Neural cell (in vitro differentiated cells): ENCODE measurements around the gene LRRC3. TPM values are rescaled to one million over a fixed set of nuclear protein-coding genes. Genes with fewer than 3 reads are reported as not detected.

Experiments used
- H2AFZ ChIP-seq: fragments of 200-600, 300-800 bp; sonication (generic), shearing (Covaris generic); 2 replicates; pipeline ENCODE4 v1.6.0; 2014; ENCODE audit warnings: low read depth, mild to moderate bottlenecking, antibody characterized with exemption, low read length, moderate library complexity
- H3F3A ChIP-seq: fragments of 200-600 bp; shearing (Covaris generic); 2 replicates; pipeline ENCODE4 v1.6.1; 2016; ENCODE audit warnings: mild to moderate bottlenecking, moderate library complexity, mixed read lengths, antibody characterized with exemption, low read length; ENCODE audit not compliant: insufficient read depth, poor library complexity, severe bottlenecking
- H3K27ac ChIP-seq: fragments of 200-600, 300-800 bp; sonication (generic), shearing (Covaris generic); 2 replicates; pipeline ENCODE4 v1.5.1; 2014; ENCODE audit warnings: mild to moderate bottlenecking, low read length, moderate library complexity
- H3K27me3 ChIP-seq: fragments of 300-800, 200-600 bp; sonication (generic), shearing (Covaris generic); 2 replicates; pipeline ENCODE4 v1.6.0; 2014; ENCODE audit warnings: mild to moderate bottlenecking, low read depth, low read length, moderate library complexity; ENCODE audit not compliant: insufficient read depth
- H3K36me3 ChIP-seq: fragments of 300-800, 200-600 bp; sonication (generic), shearing (Covaris generic); 2 replicates; pipeline ENCODE4 v1.5.1; 2014; ENCODE audit warnings: mild to moderate bottlenecking, antibody characterized with exemption, low read length, moderate library complexity; ENCODE audit not compliant: insufficient read depth
- H3K4me2 ChIP-seq: fragments of 300-800, 200-600 bp; sonication (generic), shearing (Covaris generic); 2 replicates; pipeline ENCODE4 v1.6.0; 2014; ENCODE audit warnings: mild to moderate bottlenecking, low read length
- H3K4me3 ChIP-seq: fragments of 300-800, 200-600 bp; sonication (generic), shearing (Covaris generic); 2 replicates; pipeline ENCODE4 v1.5.1; 2014; ENCODE audit warnings: mild to moderate bottlenecking, low read length, moderate library complexity
- H3K79me2 ChIP-seq: fragments of 200-600 bp; shearing (Covaris generic); replicated peaks from 2 replicates; pipeline ENCODE4 v1.6.0; 2014; ENCODE audit warnings: mild to moderate bottlenecking, low read length, moderate library complexity; ENCODE audit not compliant: insufficient read depth
- H3K9ac ChIP-seq: fragments of 300-800, 200-600 bp; sonication (generic), shearing (Covaris generic); 2 replicates; pipeline ENCODE4 v1.6.1; 2016; ENCODE audit warnings: mild to moderate bottlenecking, low read length, mixed read lengths
- H3K9me2 ChIP-seq: fragments of 200-600 bp; shearing (Covaris generic); 2 replicates; pipeline ENCODE4 v1.6.1; 2016; ENCODE audit warnings: mild to moderate bottlenecking, low read length, mixed read lengths; ENCODE audit not compliant: insufficient read depth
- H3K9me3 ChIP-seq: fragments of 200-600, 300-800 bp; sonication (generic), shearing (Covaris generic); 2 replicates; pipeline ENCODE4 v1.6.1; 2016; ENCODE audit warnings: mild to moderate bottlenecking, mixed run types, low read length, moderate library complexity, mixed read lengths
- H4K20me1 ChIP-seq: fragments of 200-600 bp; shearing (Covaris generic); 2 replicates; pipeline ENCODE4 v1.6.1; 2016; ENCODE audit warnings: mild to moderate bottlenecking, mixed run types; ENCODE audit not compliant: insufficient read depth
- EP300 ChIP-seq: fragments of 450-650 bp; conservative IDR thresholded peaks from 2 replicates; pipeline ENCODE4 v1.6.1; 2014; ENCODE audit warnings: antibody characterized with exemption, mild to moderate bottlenecking, moderate library complexity; ENCODE audit not compliant: poor library complexity, severe bottlenecking
- EZH2 ChIP-seq: fragments of 200-600, 300-800 bp; shearing (Covaris generic), sonication (generic); IDR thresholded peaks from 2 replicates; pipeline ENCODE4 v1.6.1; 2014; ENCODE audit warnings: antibody characterized with exemption, low read length, borderline replicate concordance, mild to moderate bottlenecking; ENCODE audit not compliant: insufficient read depth, poor library complexity, severe bottlenecking
- MXI1 ChIP-seq: fragments of 450-650 bp; conservative IDR thresholded peaks from 2 replicates; pipeline ENCODE4 v1.6.1; 2014; ENCODE audit warnings: antibody characterized with exemption, mild to moderate bottlenecking; ENCODE audit not compliant: poor library complexity, severe bottlenecking
- POLR2AphosphoS5 ChIP-seq: IDR thresholded peaks from 2 replicates; pipeline ENCODE4 v1.6.1; 2012
- RAD21 ChIP-seq: fragments of 450-650 bp; conservative IDR thresholded peaks from 2 replicates; pipeline ENCODE4 v1.6.1; 2014; ENCODE audit warnings: antibody characterized with exemption, mild to moderate bottlenecking, moderate library complexity
- SMC3 ChIP-seq: fragments of 450-650 bp; conservative IDR thresholded peaks from 2 replicates; pipeline ENCODE4 v1.6.1; 2014; ENCODE audit warnings: antibody characterized with exemption, mild to moderate bottlenecking, moderate library complexity; ENCODE audit not compliant: poor library complexity
- TAF1 ChIP-seq: IDR thresholded peaks from 2 replicates; pipeline ENCODE4 v1.6.1; 2012; ENCODE audit warnings: low read depth
- polyA plus RNA-seq: library from polyadenylated mRNA; depleted of rRNA; stranded (reverse); fragments of >200 nt; gene quantifications from 2 replicates; pipeline ENCODE4 v1.2.3, GENCODE V29; 2014
- TF ChIP-seq, protein P1 (sequence below): IDR thresholded peaks from 2 replicates; pipeline ENCODE4 v1.6.1; 2012; ENCODE audit warnings: borderline replicate concordance
- TF ChIP-seq, protein P2 (sequence below): fragments of 450-650 bp; IDR thresholded peaks from 2 replicates; pipeline ENCODE4 v1.5.1; 2014; ENCODE audit warnings: antibody characterized with exemption, mild to moderate bottlenecking, moderate library complexity; ENCODE audit not compliant: poor library complexity, severe bottlenecking

LRRC3 gene
- polyA plus RNA-seq, 1 donor from 2014 or later = 3.8 TPM

DNA sequence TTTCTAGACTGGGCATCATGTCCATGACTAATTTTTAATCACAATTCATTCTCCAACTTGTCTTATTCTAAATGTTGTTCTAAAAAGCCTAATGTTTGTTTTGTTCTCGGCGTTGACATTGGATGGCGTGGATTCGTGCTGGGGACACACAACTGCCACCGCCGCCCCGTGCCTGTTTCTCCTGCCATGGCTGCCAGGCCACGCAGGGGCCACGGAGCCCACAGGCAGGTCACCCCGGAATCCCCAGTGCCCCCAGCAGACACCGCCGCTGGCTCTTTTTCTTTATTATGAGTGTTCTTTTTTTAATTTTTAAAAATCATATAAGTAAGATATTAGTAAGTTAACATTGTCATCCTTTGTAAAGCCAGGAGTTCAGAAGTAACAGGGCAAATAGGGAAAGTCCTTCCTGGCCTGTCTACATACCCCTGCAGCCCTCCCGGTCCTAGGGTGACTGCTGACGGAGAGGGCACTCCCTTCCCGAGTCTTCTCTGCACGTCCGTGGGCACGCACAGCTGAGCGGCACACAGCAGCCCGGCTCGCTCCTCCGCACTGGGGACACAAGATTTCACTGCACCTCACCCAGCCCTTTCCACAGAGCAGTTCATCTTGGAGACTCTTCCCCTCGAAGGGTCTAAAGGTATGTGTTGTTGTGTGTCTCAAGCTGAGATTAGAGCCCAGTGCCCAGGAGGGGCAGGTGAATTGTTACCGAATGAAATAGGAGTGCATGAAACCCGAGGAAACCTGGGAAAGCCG, 52.5 kb downstream of the LRRC3 start:
- Histone ChIP-seq H3K27ac (no peak overlapping the region), H3K79me2 (no peaks in the 10 kb centered on the region)

DNA sequence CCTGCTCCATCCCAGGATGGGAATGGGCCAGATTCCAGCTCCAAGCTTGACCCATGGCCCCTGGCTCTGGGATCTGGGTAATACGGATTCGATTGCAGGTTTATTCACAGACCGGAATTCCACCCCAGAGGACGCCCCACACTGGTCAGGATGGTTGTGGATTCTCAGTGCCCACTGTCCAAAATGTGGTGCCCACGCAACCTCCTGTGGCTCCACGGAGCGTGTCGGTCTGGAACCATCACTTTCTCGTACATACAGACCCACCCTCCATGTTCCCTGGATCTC, 53.1 kb downstream of the LRRC3 start:
- Histone ChIP-seq H4K20me1 (no peaks in the 10 kb centered on the region), H3K9me3 (no peaks in the 10 kb centered on the region), H3K4me2 (no peak overlapping the region), H3K27ac (no peak overlapping the region), H3K9ac (no peak overlapping the region), H2AFZ (no peak overlapping the region), H3K9me2 (no peaks in the 10 kb centered on the region), H3K79me2 (no peaks in the 10 kb centered on the region), H3F3A (no peaks in the 10 kb centered on the region), H3K36me3 (no peaks in the 10 kb centered on the region), H3K27me3 (no peaks in the 10 kb centered on the region), H3K4me3 (no peak overlapping the region)
- TF ChIP-seq TAF1 (no peak), EZH2 (no peak), MXI1 (no peak), RAD21 (no peak), SMC3 (no peak), POLR2AphosphoS5 (no peak), EP300 (no peak)
- TF ChIP-seq, protein P1, sequence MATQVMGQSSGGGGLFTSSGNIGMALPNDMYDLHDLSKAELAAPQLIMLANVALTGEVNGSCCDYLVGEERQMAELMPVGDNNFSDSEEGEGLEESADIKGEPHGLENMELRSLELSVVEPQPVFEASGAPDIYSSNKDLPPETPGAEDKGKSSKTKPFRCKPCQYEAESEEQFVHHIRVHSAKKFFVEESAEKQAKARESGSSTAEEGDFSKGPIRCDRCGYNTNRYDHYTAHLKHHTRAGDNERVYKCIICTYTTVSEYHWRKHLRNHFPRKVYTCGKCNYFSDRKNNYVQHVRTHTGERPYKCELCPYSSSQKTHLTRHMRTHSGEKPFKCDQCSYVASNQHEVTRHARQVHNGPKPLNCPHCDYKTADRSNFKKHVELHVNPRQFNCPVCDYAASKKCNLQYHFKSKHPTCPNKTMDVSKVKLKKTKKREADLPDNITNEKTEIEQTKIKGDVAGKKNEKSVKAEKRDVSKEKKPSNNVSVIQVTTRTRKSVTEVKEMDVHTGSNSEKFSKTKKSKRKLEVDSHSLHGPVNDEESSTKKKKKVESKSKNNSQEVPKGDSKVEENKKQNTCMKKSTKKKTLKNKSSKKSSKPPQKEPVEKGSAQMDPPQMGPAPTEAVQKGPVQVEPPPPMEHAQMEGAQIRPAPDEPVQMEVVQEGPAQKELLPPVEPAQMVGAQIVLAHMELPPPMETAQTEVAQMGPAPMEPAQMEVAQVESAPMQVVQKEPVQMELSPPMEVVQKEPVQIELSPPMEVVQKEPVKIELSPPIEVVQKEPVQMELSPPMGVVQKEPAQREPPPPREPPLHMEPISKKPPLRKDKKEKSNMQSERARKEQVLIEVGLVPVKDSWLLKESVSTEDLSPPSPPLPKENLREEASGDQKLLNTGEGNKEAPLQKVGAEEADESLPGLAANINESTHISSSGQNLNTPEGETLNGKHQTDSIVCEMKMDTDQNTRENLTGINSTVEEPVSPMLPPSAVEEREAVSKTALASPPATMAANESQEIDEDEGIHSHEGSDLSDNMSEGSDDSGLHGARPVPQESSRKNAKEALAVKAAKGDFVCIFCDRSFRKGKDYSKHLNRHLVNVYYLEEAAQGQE = no peak
- TF ChIP-seq, protein P2, sequence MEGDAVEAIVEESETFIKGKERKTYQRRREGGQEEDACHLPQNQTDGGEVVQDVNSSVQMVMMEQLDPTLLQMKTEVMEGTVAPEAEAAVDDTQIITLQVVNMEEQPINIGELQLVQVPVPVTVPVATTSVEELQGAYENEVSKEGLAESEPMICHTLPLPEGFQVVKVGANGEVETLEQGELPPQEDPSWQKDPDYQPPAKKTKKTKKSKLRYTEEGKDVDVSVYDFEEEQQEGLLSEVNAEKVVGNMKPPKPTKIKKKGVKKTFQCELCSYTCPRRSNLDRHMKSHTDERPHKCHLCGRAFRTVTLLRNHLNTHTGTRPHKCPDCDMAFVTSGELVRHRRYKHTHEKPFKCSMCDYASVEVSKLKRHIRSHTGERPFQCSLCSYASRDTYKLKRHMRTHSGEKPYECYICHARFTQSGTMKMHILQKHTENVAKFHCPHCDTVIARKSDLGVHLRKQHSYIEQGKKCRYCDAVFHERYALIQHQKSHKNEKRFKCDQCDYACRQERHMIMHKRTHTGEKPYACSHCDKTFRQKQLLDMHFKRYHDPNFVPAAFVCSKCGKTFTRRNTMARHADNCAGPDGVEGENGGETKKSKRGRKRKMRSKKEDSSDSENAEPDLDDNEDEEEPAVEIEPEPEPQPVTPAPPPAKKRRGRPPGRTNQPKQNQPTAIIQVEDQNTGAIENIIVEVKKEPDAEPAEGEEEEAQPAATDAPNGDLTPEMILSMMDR = no peak

More for the DNA sequence above, 52.5 kb downstream of the LRRC3 start:
- Histone ChIP-seq H3K9me2 (no peaks in the 10 kb centered on the region), H3K4me2 (no peak overlapping the region), H3F3A (no peaks in the 10 kb centered on the region), H3K27me3 (no peaks in the 10 kb centered on the region), H4K20me1 (no peaks in the 10 kb centered on the region), H3K36me3 (no peaks in the 10 kb centered on the region), H3K4me3 (no peak overlapping the region), H3K9ac (no peak overlapping the region), H2AFZ (no peak overlapping the region), H3K9me3 (no peaks in the 10 kb centered on the region)
- TF ChIP-seq POLR2AphosphoS5 (no peak), EP300 (no peak), SMC3 (no peak), TAF1 (no peak), RAD21 (no peak), MXI1 (no peak), EZH2 (no peak)
- TF ChIP-seq, protein P2 = no peak
- TF ChIP-seq, protein P1 = no peak
